ENCODE measurements around the gene ENDOU. TPM values are rescaled to one million over a fixed set of nuclear protein-coding genes. Genes with fewer than 3 reads are reported as not detected.

ENDOU gene
- total RNA-seq, 1 donor from 2014 or later = not detected

DNA sequence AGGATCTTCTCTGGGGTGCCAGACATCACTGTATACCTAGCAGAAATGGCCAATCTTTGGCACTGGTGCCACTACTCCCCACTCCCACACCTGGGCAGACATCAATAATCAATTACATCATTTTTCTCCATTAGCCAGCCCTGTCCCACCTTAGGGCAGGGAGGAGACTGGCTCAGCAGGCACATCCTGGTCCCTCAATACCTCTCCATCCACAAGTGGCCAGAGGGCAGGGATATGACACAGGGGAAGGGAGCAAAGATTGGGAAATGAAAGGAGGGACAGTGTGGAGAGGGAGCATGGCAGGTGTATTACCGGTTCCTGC, 23.2 kb upstream of the ENDOU start:
- H3K9me3 Mint-ChIP-seq (ENCODE audit: low read depth) = no peaks in the 10 kb centered on the region
- peaks cover 34% of the 10 kb centered on the region for H3K27me3 Mint-ChIP-seq (ENCODE audit: low read depth)
- no peak for DNase-seq (ENCODE audit: low spot score)
- no peaks in the 10 kb centered on the region for H3K36me3 Mint-ChIP-seq (ENCODE audit: low read depth)
- H3K4me3 Mint-ChIP-seq (ENCODE audit: unreplicated experiment) = no peak overlapping the region
- TF ChIP-seq, protein P1, sequence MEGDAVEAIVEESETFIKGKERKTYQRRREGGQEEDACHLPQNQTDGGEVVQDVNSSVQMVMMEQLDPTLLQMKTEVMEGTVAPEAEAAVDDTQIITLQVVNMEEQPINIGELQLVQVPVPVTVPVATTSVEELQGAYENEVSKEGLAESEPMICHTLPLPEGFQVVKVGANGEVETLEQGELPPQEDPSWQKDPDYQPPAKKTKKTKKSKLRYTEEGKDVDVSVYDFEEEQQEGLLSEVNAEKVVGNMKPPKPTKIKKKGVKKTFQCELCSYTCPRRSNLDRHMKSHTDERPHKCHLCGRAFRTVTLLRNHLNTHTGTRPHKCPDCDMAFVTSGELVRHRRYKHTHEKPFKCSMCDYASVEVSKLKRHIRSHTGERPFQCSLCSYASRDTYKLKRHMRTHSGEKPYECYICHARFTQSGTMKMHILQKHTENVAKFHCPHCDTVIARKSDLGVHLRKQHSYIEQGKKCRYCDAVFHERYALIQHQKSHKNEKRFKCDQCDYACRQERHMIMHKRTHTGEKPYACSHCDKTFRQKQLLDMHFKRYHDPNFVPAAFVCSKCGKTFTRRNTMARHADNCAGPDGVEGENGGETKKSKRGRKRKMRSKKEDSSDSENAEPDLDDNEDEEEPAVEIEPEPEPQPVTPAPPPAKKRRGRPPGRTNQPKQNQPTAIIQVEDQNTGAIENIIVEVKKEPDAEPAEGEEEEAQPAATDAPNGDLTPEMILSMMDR (IDR thresholded peaks at IDR 0.05) = no peak
- H3K27ac Mint-ChIP-seq (ENCODE audit: unreplicated experiment) = no peak overlapping the region
- peaks cover 12% of the 10 kb centered on the region for H3K4me1 Mint-ChIP-seq (ENCODE audit: low read depth)

DNA sequence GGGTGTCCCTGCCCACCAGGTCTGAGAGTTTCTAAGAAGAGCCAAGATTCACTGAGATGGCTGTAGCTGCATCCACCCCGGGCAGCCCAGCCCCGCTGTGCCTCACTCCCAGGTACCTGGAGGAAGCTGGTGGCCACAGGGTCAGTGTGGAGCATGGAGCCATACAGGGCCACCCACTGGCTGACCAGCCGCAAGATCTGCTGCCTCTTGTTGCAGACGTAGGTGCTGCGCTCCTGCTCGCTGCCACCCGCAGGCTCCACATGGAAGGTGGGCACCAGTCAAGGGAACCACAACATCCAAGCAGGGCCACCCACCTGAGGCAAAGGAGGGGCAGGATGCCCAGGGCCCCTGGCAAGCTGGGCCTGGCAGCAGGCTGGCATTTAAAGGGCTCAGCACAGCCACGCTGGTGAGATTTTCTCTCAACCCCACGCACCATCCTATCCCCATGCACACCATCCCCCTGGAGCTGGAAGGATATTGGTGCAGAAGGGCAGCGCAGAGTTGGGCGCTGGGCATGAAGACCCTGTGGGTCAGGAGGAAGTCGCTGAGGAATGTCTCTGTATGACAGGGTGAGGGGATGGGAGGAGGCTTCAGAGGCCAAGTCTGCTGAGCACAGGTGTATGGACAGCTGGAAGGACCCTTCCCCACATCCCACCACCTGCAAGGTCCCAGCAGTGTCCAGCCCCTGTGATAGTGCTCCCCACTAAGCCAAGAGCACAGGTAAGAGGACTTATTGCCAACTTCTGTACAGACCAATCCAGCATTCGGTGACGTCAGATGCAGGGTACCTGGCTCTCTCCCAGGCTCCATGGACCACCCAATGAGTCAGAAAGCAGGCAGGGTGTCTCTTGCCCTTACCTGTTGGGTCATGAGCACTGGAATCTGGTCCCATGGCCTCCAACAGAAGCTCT, 22.6 kb upstream of the ENDOU start:
- DNase-seq (ENCODE audit: low spot score) = no peak
- H3K4me3 Mint-ChIP-seq (ENCODE audit: unreplicated experiment) = no peak overlapping the region
- H3K27me3 Mint-ChIP-seq (ENCODE audit: low read depth) = peaks cover 40% of the 10 kb centered on the region
- TF ChIP-seq, protein P1 (IDR thresholded peaks at IDR 0.05) = no peak
- H3K27ac Mint-ChIP-seq (ENCODE audit: unreplicated experiment) = no peak overlapping the region
- no peaks in the 10 kb centered on the region for H3K9me3 Mint-ChIP-seq (ENCODE audit: low read depth)
- peaks cover 5% of the 10 kb centered on the region for H3K4me1 Mint-ChIP-seq (ENCODE audit: low read depth)
- no peaks in the 10 kb centered on the region for H3K36me3 Mint-ChIP-seq (ENCODE audit: low read depth)

DNA sequence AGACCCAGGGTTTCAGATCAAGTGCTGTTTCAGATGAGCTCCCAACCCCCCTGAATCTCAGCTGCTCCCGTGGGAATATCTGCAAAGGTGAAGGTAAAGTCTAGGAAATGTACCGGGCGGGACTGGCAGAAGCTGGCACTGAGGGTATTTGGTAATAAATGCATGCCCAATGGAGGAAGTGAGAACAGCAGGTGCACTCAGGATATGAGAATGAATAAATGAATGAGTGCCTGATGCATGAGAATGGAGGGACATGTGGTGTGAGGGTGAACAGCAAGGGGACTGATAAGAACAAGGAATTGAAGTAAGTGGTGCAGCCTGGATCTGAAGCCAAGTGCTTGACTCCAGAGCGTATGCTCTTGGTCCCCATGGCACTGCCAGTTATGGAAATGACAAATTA, 21.8 kb upstream of the ENDOU start:
- Mint-ChIP-seq H3K9me3 (ENCODE audit: low read depth) (no peaks in the 10 kb centered on the region), H3K27me3 (ENCODE audit: low read depth) (peaks cover 41% of the 10 kb centered on the region), H3K27ac (ENCODE audit: unreplicated experiment) (no peak overlapping the region), H3K36me3 (ENCODE audit: low read depth) (no peaks in the 10 kb centered on the region), H3K4me1 (ENCODE audit: low read depth) (no peaks in the 10 kb centered on the region), H3K4me3 (ENCODE audit: unreplicated experiment) (no peak overlapping the region)
- no peak for DNase-seq (ENCODE audit: low spot score)
- TF ChIP-seq, protein P1 (IDR thresholded peaks at IDR 0.05) = no peak

DNA sequence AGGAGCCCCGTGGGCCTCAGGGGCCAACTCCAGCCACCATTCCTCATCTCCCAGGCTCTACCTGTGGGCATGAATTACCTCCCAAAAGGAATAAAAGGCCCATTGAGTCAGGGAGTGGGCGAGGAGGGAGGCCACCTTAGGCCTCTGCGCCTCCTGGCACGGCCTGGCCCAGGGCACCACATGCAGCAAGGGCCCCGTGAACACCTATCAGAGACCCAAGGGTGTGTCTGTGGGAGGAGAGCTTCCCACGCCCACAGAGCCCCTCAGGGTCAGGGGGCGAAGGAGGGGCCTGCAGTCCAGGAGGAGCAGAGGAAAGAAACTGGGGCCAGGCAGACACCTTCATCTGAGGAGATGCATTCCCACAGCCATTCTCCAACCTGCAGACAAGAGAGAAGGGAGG, 21.2 kb upstream of the ENDOU start:
- TF ChIP-seq, protein P1 (IDR thresholded peaks at IDR 0.05) = no peak
- Mint-ChIP-seq H3K27ac (ENCODE audit: unreplicated experiment) (no peak overlapping the region), H3K27me3 (ENCODE audit: low read depth) (peaks cover 41% of the 10 kb centered on the region), H3K4me1 (ENCODE audit: low read depth) (peaks cover 2% of the 10 kb centered on the region), H3K36me3 (ENCODE audit: low read depth) (no peaks in the 10 kb centered on the region), H3K9me3 (ENCODE audit: low read depth) (no peaks in the 10 kb centered on the region), H3K4me3 (ENCODE audit: unreplicated experiment) (no peak overlapping the region)
- no peak for DNase-seq (ENCODE audit: low spot score)

DNA sequence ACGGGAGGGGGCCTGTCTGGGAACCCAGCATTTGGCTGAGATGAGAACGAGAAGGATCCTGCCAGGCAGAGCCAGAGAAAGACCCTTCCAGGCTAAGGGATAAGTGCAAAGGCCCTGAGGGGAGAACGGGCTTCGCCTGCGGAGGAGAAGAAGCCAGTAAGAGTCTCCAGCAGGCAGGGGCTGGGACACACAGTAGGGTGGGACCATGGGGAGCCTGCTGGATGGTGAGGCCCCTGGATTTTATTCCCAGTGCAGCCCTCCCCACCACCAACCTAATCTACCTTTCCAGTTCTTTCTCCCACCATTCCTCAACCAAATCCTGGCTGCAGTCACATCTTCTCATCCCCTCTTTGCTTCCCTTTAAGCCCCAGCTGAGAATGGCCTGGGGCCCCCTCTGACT, 20.8 kb upstream of the ENDOU start:
- H3K27ac Mint-ChIP-seq (ENCODE audit: unreplicated experiment) = no peak overlapping the region
- TF ChIP-seq, protein P1 (IDR thresholded peaks at IDR 0.05) = no peak

More for the DNA sequence above, 20.8 kb upstream of the ENDOU start:
- H3K9me3 Mint-ChIP-seq (ENCODE audit: low read depth) = no peaks in the 10 kb centered on the region
- no peak for DNase-seq (ENCODE audit: low spot score)
- H3K36me3 Mint-ChIP-seq (ENCODE audit: low read depth) = no peaks in the 10 kb centered on the region
- H3K4me3 Mint-ChIP-seq (ENCODE audit: unreplicated experiment) = no peak overlapping the region
- H3K4me1 Mint-ChIP-seq (ENCODE audit: low read depth) = peaks cover 6% of the 10 kb centered on the region
- peaks cover 41% of the 10 kb centered on the region for H3K27me3 Mint-ChIP-seq (ENCODE audit: low read depth)
